SKM-1 treated with dmso at 0.1 percent for 144 hours (cell line): ENCODE measurements around the gene TAF11L9.
"Not testable (repeated sequence)": the region's sequence is repeated elsewhere in the genome, so short reads cannot be mapped to it uniquely, and the experiment has no call there.

ENCODE experiments used
- DNase-seq: peaks from one replicate; lab custom pipeline; 2025; ENCODE audit not compliant: unreplicated experiment; lab: John Stamatoyannopoulos, UW

Gene TAF11L9

DNA sequence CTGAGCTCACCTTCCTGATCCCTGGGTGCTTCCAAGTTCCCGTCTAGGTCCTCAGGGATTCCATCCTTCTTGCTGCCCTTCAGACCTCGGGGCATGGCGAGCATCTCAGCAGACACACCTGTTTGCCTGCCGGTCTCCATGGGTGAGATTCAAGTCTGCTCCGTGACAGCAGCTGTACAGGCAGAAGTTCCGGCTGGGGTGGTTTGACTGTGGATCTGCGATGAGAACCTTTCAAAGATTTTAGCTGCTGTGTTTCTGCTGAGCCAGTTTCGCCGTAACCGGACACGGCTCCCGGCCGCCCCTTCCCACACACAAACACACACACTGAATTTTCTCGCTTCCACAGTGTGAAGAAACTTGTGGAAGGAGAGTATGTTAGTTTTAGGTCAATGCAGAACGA lies at the start of gene TAF11L9:
TAF11L9 (minus strand) TSS at position 140 of the 400 bp plus-strand sequence.
- not testable (repeated sequence) for DNase-seq

DNA sequence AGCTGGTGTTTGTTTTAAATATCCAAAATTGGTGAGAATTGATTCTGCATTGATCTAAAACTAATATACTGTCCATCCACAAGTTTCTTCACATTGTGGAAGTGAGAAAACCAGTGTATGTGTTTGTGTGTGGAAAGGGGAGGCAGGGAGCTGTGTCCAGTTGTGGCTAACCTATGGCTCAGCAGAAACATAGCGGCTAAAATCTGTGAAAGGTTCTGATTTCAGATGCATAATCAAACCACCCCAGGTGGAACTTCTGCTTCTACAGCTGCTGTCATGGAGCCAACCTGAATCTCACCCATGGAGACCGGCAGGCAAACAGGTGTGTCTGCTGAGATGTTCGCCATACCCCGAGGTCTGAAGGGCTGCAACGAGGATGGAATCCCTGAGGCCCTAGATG lies 40.0 kb upstream of the TAF11L9 start, which contains the start of gene TAF11L14:
TAF11L14 (plus strand) TSS at position 301 of the 400 bp plus-strand sequence.
- no peak for DNase-seq

DNA sequence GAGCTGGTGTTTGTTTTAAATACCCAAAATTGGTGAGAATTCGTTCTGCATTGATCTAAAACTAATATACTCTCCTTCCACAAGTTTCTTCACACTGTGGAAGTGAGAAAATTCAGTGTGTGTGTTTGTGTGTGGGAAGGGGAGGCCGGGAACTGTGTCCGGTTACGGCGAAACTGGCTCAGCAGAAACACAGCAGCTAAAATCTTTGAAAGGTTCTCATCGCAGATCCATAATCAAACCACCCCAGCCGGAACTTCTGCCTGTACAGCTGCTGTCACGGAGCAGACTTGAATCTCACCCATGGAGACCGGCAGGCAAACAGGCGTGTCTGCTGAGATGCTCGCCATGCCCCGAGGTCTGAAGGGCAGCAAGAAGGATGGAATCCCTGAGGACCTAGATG lies 37.6 kb upstream of the TAF11L9 start, which contains the start of gene TAF11L13:
TAF11L13 (plus strand) TSS at position 301 of the 400 bp plus-strand sequence.
- DNase-seq: not testable (repeated sequence)

DNA sequence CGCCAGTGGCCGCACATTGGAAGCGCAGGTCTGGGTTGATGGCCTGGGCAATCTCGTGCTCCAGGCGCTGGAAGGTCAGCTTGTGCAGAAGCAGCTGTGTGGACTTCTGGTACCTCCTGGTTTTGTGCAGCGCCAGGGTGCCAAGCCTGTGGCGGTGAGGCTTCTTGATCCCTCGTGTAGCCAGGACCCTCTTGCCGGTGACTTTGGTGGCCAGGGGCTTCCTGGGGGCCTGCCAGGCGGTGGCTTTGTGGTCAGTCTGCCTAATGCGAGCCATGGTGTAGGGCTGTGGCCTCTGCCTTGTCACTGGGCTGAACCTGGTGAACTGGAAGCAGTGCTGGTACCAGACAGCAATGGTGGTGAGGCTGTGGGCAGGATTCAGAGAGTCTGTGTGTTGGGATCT lies 31.5 kb upstream of the TAF11L9 start:
- DNase-seq: no peak

DNA sequence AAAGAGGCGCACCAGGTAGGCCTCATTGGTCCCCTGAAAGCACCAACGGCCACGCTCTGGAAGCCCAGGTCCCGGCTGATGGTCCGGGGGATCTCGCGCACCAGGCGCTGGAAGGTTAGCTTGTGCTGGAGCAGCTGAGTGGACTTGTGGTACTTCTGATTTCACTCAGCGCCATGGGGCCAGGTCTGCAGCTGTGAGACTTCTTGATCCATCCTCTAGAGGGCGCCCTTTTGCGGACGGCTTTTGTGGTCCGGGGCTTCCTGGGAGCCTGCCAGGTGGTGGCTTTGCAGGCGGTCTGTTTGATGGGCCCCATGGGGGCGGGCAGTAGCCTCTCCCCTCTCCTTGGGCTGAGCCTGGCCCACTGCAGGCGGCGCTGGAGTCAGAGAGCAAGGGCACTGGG lies 26.4 kb upstream of the TAF11L9 start:
- no peak for DNase-seq

DNA sequence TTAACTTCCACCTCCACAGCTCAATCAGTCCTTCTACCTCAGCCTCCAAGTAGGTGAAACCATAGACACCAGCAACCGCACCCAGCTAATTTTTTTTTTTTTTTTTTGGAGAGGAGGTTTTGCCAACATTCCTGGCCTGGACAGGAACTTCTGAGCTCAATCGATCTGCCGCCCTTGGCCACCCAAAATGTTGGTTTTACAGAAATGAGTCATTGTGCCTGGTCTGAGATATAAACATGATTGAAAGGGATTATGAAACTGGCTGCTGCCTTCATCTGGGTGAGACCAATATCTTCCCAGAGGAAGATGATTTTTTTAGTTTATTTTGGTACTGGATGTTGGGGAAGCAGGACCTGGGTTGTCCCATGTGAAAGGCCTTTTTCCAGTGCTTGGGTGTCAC lies 25.2 kb upstream of the TAF11L9 start:
- no peak for DNase-seq

DNA sequence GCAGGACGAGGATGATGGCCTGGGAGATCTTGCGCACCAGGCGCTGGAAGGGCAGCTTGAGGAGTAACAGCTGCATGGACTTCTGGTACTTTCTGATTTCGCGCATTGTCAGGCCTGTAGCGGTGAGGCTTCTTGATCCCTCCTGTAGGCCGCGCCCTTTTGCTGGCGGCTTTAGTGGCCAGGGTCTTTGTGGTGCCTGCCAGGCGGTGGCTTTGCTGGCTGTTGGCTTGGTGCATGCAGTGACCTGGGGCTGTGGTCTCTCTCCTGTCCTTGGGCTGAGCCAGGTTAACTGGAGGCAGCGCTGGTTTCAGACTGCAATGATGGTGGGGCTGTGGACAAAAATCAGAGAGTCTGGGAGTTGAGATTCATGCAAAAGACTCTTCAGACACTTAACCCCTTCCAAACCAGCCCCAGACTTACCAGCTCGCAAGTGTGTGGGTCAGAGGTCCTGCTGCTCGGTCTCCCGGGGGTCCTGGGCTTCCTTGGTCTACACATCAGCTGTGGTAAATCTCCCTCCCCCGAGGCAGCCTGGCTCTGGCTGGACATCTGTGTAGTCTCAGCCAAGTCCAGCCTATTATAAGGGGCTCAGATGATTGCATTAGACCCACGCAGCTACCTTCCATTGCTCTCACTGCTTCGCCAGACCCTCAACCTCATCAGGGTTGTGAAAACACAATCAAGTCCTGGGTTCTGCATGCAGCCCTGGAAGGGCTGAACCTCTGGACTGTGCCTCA lies 20.8 kb upstream of the TAF11L9 start:
- DNase-seq: no peak

DNA sequence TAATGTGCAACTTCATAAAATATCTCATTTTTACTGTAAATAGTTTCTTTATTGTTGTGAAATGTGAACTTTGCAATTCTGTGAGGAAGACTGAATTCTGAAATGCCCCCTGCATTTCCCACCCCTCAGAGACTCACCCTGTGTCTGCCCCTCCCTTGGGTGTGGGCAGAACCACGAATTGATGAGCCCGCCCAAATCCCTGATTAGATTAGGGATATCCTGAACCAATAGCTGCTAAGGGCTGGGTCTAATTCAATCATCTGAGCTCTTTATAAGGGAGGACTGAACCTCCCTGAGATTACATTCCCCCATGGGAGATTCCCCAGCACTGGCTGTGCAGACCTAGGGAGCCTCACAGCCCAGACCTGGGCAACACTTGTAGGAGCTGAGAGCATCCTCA lies 15.9 kb upstream of the TAF11L9 start, which contains the start of gene TAF11L12:
TAF11L12 (plus strand) TSS at position 301 of the 400 bp plus-strand sequence.
- not testable (repeated sequence) for DNase-seq

DNA sequence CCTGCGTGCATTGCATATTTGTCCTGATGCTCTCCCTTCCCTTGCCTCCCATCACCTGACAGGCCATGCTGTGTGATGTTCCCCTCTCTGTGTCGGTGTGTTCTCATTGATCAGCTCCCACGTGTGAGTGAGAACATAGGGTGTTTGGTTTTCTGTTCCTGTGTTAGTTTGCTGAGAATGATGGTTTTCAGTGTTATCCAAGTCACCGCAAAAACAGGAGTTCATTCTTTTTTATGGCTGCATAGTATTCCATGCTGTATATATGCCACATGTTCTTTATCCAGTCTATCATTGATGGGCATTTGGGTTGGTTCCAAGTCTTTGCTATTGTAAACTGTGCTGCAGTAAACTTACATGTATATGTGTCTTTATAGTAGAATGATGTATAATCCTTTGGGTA lies 13.3 kb upstream of the TAF11L9 start:
- not testable (repeated sequence) for DNase-seq

DNA sequence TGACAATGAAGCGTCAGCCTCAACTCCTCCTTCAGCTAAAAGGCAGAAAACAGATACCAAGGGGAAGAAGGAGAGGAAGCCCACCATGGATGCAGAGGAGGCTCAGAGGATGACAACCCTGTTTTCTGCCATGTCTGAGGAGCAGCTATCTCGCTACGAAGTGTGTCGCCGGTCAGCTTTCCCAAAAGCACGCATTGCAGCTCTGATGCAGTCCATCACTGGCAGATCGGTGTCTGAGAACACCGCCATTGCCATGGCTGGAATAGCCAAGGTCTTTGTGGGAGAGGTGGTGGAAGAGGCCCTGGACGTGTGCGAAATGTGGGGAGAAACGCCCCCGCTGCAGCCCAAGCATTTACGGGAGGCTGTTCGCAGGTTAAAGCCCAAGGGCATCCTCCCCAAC lies 10.8 kb upstream of the TAF11L9 start:
- DNase-seq: no peak

DNA sequence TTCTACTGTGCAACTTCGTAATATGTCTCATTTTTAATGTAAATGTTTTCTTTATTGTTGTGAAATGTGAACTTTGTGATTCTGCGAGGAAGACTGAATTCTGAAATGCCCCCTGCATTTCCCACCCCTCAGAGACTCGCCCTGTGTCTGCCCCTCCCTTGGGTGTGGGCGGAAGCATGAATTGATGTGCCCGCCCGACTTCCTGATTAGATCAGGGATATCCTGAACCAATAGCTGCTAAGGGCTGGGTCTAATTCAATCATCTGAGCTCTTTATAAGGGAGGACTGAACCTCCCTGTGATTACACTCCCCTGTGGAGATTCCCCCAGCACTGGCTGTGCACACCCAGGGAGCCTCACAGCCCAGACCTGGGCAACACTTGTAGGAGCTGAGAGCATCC lies 9.7 kb upstream of the TAF11L9 start, which contains the start of gene TAF11L11:
TAF11L11 (plus strand) TSS at position 304 of the 400 bp plus-strand sequence.
- DNase-seq: not testable (repeated sequence)

DNA sequence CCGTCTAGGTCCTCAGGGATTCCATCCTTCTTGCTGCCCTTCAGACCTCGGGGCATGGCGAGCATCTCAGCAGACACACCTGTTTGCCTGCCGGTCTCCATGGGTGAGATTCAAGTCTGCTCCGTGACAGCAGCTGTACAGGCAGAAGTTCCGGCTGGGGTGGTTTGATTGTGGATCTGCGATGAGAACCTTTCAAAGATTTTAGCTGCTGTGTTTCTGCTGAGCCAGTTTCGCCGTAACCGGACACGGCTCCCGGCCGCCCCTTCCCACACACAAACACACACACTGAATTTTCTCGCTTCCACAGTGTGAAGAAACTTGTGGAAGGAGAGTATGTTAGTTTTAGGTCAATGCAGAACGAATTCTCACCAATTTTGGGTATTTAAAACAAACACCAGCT lies 3.5 kb upstream of the TAF11L9 start, which contains the start of gene TAF11L10:
TAF11L10 (minus strand) TSS at position 101 of the 400 bp plus-strand sequence.
- DNase-seq: not testable (repeated sequence)

DNA sequence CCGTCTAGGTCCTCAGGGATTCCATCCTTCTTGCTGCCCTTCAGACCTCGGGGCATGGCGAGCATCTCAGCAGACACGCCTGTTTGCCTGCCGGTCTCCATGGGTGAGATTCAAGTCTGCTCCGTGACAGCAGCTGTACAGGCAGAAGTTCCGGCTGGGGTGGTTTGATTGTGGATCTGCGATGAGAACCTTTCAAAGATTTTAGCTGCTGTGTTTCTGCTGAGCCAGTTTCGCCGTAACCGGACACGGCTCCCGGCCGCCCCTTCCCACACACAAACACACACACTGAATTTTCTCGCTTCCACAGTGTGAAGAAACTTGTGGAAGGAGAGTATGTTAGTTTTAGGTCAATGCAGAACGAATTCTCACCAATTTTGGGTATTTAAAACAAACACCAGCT lies 3.3 kb downstream of the TAF11L9 start, which contains the start of gene TAF11L8:
TAF11L8 (minus strand) TSS at position 101 of the 400 bp plus-strand sequence.
- not testable (repeated sequence) for DNase-seq

DNA sequence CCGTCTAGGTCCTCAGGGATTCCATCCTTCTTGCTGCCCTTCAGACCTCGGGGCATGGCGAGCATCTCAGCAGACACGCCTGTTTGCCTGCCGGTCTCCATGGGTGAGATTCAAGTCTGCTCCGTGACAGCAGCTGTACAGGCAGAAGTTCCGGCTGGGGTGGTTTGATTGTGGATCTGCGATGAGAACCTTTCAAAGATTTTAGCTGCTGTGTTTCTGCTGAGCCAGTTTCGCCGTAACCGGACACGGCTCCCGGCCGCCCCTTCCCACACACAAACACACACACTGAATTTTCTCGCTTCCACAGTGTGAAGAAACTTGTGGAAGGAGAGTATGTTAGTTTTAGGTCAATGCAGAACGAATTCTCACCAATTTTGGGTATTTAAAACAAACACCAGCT lies 8.5 kb downstream of the TAF11L9 start, which contains the start of gene TAF11L7:
TAF11L7 (minus strand) TSS at position 101 of the 400 bp plus-strand sequence.
- not testable (repeated sequence) for DNase-seq
